GM12873 (cell line): ENCODE data around the gene NFX1.

Experiments
- TF ChIP-seq, protein P1 (sequence below): IDR thresholded peaks from 2 replicates; pipeline ENCODE4 v1.5.1; 2012; ENCODE audit warnings: low read depth, mild to moderate bottlenecking, moderate library complexity, low read length, control low read depth; ENCODE audit not compliant: insufficient read depth; ENCODE audit errors: missing control alignments

Gene NFX1

DNA sequence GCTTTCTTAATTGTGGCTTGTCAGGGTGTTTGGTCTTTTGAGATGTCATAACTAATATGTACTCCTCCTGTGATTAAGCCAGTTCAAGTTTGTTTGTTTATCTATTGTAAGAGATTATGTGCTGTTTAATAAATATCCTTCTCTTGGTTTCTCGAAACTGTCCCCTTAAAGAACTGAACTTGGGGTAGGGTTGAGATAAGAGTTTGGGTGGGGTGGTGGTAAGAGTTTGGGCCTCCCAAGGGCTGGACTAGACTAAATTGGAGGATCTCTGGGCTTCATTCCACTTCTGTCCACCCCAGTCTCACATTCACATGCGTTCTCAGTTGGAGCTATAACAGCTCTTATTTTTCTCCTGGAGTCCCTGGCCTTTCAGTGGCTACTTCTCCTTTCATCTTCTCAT, 73.8 kb downstream of the NFX1 start:
- TF ChIP-seq, protein P1, sequence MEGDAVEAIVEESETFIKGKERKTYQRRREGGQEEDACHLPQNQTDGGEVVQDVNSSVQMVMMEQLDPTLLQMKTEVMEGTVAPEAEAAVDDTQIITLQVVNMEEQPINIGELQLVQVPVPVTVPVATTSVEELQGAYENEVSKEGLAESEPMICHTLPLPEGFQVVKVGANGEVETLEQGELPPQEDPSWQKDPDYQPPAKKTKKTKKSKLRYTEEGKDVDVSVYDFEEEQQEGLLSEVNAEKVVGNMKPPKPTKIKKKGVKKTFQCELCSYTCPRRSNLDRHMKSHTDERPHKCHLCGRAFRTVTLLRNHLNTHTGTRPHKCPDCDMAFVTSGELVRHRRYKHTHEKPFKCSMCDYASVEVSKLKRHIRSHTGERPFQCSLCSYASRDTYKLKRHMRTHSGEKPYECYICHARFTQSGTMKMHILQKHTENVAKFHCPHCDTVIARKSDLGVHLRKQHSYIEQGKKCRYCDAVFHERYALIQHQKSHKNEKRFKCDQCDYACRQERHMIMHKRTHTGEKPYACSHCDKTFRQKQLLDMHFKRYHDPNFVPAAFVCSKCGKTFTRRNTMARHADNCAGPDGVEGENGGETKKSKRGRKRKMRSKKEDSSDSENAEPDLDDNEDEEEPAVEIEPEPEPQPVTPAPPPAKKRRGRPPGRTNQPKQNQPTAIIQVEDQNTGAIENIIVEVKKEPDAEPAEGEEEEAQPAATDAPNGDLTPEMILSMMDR: no peak

- TF ChIP-seq, protein P1: no peak
Measured at GRCh38 chr9:33366979-33367480, 76.7 kb downstream of the NFX1 start.

DNA sequence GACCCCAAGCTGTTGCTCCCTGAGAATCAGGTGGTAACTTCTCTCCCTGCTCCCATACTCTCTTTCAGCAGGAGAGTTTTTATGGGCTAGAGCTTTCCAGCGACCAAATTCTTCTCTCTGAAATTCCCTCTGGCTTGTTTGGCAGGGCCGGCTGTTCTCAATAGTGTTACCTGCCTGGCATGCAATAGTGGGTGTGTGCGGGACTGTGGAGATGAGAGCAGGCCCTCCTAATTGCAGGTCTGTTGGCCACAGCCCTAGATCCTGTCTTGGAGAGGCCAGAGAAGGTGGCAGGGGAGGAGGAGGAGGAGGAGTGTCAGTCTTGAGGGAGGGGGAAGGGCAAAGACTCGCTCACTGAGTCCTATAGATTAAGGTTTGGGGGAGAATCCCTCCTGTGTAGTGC, 82.6 kb downstream of the NFX1 start:
- TF ChIP-seq, protein P1: no peak

DNA sequence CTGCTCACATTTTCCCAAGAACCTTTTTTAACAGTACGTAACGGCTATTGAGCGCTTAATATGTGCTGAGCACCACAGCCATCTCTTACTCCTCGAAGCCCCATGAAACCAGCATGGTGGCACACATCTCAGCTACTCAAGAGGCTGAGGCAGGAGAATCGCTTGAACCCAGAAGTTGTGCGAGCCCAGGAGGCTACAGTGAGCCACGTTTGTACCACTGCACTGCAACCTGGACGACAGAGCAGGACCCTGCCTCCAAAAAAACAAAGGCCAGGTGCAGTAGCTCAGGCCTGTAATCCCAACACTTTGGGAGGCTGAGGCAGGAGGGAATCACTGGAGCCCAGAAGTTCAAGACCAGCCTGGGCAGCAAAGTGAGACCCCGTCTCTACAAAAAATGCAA, 83.9 kb downstream of the NFX1 start:
- TF ChIP-seq, protein P1: no peak

DNA sequence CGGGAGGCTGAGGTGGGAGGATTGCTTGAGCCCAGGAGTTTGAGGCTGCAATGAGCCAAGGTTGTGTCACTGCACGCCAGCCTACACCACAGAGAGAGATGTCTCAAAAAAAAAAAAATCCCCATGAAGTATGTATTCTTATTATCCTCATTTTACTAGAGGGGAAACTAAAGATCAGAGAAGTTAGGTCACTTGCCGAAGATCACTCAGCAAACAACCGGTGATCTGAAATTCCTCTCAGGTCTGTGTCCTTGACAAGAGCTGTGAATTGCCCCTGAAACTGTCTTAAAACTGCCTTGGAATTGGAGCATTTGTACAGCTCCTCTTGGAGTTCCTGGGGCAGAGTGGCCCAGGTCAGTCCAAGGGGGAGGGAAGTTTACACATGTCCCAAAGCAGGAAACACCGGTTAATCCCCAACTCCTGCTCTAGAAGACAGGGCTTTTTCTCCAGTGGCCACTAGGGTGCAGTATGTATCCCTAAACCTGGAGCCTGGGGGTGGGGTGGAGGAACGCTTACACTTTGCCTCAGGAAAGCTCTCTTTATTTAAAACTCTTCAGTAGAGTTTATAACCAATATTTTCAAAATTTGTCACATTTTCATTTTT, 84.4 kb downstream of the NFX1 start:
- TF ChIP-seq, protein P1: peak; percentile 89

DNA sequence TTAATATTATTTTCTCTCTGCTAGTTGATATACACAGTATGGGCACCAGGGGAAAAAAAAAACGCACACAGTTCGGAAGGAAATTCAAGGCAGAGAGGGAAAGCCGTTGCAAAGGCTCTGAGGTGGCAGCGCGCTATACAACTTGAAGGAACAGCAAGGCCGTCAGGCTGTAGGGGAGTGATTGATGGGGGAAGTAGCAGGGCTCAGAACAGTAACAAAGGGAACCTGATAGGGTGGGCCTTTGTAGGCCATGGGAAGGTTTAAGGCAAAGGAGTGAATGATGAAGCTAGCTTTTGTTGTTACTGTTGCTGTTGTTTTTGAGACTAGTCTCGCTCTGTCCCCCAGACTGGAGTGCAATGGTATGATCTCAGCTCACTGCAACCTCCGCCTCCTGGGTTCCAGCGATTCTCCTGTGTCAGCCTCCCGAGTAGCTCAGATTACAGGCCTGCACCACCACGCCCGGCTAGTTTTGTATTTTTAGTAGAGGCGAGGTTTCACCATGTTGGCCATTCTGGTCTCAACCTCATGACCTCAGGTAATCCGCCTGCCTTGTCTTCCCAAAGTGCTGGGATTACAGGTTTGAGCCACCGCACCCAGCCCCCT, 85.0 kb downstream of the NFX1 start:
- TF ChIP-seq, protein P1: no peak

DNA sequence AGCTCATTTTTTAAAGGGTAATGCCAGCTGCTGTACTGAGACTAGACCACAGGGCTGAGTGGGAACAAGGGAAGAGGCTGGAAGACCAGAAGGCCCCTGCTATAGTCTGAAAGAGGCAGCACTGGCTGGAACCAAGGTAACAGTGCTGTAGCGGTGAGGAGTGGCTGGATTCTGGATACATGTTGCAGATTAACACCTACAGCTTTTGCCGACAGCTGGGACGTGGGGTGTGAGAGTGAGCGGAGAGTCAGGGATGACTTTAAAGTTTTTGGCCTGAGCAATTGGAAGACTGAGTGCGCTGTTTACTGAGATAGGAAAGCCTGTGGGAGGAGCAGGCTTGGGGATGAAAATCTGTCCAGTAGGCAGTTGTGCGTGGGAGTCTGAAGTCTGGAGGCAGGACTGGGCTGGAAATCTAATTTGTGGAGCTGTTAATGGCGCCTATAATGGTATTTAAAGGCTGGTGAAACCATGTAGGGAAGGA, 85.6 kb downstream of the NFX1 start:
- TF ChIP-seq, protein P1: no peak
